ENCODE data around the gene NRXN3.

The NRXN3 gene

DNA sequence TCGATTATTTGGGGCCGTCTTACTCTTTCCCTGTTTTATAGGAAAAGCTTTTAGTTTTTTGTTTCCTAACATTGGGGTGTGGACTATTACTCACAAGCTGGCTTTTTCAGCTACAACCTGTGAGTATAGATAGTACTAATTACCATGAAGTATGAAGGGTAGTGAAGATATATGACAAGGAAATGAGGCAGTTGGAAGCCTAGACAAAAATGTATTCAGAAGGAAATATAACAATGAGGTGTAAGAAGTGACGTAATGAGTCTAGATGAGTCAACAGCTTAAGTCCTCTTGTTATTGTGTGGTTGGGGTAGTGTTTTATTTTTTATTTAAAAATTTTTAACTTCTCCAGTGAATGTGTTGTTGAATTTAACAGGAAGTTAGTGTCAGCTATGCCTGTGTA, 804.5 kb downstream of the NRXN3 start:
- peaks cover 8% of the 10 kb centered on the region for H3K4me1 ChIP-seq
- H4K20me1 ChIP-seq = no peaks in the 10 kb centered on the region
- no peaks in the 10 kb centered on the region for H3K36me3 ChIP-seq
- no peak overlapping the region for H3K9ac ChIP-seq
- H3K27ac ChIP-seq = no peak overlapping the region
- no peak overlapping the region for H3K4me2 ChIP-seq
- H3K4me3 ChIP-seq = no peak overlapping the region
- no peaks in the 10 kb centered on the region for H3K27me3 ChIP-seq
- TF ChIP-seq Cebpa-rat (IDR thresholded peaks at IDR 0.05) = no peak
- H3K9me3 ChIP-seq = no peaks in the 10 kb centered on the region

- no peak overlapping the region for H3K4me2 ChIP-seq
- H4K20me1 ChIP-seq = no peaks in the 10 kb centered on the region
- no peak for TF ChIP-seq Cebpa-rat (IDR thresholded peaks at IDR 0.05)
- no peaks in the 10 kb centered on the region for H3K36me3 ChIP-seq
- no peaks in the 10 kb centered on the region for H3K9me3 ChIP-seq
- peaks cover 2% of the 10 kb centered on the region for H3K4me1 ChIP-seq
- no peak overlapping the region for H3K4me3 ChIP-seq
- H3K27ac ChIP-seq = no peak overlapping the region
- no peaks in the 10 kb centered on the region for H3K27me3 ChIP-seq
- no peak overlapping the region for H3K9ac ChIP-seq
Observed at GRCh38 chr14:78975734-78976133, 805.6 kb downstream of the NRXN3 start.

DNA sequence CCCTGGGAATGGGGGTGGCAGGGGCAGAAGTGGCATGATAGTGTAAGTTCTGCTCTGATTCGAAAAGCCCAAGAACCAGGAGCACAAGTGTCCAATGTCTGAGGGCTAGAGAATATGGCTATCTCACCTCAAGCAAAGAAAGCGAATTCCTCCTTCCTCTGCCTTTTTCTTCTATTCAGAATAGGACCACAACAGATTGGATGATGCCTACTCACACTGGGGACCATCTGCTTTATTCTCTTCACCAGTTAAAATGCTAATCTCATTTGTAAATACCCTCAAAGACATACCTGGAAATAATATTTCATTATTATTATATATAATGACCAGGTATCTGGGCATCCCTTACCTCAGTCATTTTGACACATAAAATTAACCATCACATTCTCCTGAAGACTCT, 808.7 kb downstream of the NRXN3 start:
- no peak overlapping the region for H3K4me2 ChIP-seq
- H4K20me1 ChIP-seq = no peaks in the 10 kb centered on the region
- H3K4me1 ChIP-seq = no peaks in the 10 kb centered on the region
- no peak overlapping the region for H3K27ac ChIP-seq
- no peaks in the 10 kb centered on the region for H3K9me3 ChIP-seq
- no peak overlapping the region for H3K4me3 ChIP-seq
- H3K9ac ChIP-seq = no peak overlapping the region
- H3K27me3 ChIP-seq = no peaks in the 10 kb centered on the region
- no peaks in the 10 kb centered on the region for H3K36me3 ChIP-seq
- no peak for TF ChIP-seq Cebpa-rat (IDR thresholded peaks at IDR 0.05)

DNA sequence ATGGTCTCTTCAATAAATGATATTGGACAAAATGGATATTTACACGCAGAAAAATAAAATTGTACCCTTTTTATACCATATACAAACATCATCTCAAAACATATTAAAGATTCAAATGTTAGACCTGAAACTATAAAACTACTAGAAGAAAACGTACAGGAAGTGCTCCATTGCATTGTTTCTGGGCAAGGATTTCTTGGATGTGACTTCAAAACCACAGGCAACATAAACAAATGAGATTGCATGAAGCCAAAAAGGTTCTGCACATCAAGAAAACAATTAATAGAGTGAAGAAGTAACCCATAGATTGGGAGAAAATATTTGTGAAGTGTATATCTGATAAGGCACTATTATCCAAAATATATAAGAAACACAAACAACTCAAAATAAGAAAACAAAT, 812.4 kb downstream of the NRXN3 start:
- no peak overlapping the region for H3K9ac ChIP-seq
- H3K4me3 ChIP-seq = no peak overlapping the region
- no peak for TF ChIP-seq Cebpa-rat (IDR thresholded peaks at IDR 0.05)
- no peak overlapping the region for H3K27ac ChIP-seq
- H3K36me3 ChIP-seq = no peaks in the 10 kb centered on the region
- no peaks in the 10 kb centered on the region for H3K27me3 ChIP-seq
- H4K20me1 ChIP-seq = no peaks in the 10 kb centered on the region
- H3K4me1 ChIP-seq = no peaks in the 10 kb centered on the region
- no peak overlapping the region for H3K4me2 ChIP-seq
- no peaks in the 10 kb centered on the region for H3K9me3 ChIP-seq

GRCh38 chr14:78983126-78983525, 813.0 kb downstream of the NRXN3 start:
- no peak for TF ChIP-seq Cebpa-rat (IDR thresholded peaks at IDR 0.05)
- Histone ChIP-seq H3K9me3 (no peaks in the 10 kb centered on the region), H3K4me2 (no peak overlapping the region), H3K9ac (no peak overlapping the region), H3K4me3 (no peak overlapping the region), H4K20me1 (no peaks in the 10 kb centered on the region), H3K27ac (no peak overlapping the region), H3K4me1 (no peaks in the 10 kb centered on the region), H3K27me3 (no peaks in the 10 kb centered on the region), H3K36me3 (no peaks in the 10 kb centered on the region)

GRCh38 chr14:78985668-78986381, 815.7 kb downstream of the NRXN3 start:
- no peak for TF ChIP-seq Cebpa-rat (IDR thresholded peaks at IDR 0.05)
- no peak overlapping the region for H3K4me2 ChIP-seq

GRCh38 chr14:78986989-78987388, 816.8 kb downstream of the NRXN3 start:
- no peaks in the 10 kb centered on the region for H3K36me3 ChIP-seq
- H3K27me3 ChIP-seq = no peaks in the 10 kb centered on the region
- H4K20me1 ChIP-seq = no peaks in the 10 kb centered on the region
- H3K4me3 ChIP-seq = no peak overlapping the region
- TF ChIP-seq Cebpa-rat (IDR thresholded peaks at IDR 0.05) = no peak
- H3K27ac ChIP-seq = no peak overlapping the region
- H3K4me1 ChIP-seq = no peaks in the 10 kb centered on the region
- H3K4me2 ChIP-seq = no peak overlapping the region
- no peaks in the 10 kb centered on the region for H3K9me3 ChIP-seq
- no peak overlapping the region for H3K9ac ChIP-seq

More at GRCh38 chr14:78985668-78986381, 815.7 kb downstream of the NRXN3 start:
- no peaks in the 10 kb centered on the region for H3K27me3 ChIP-seq
- H3K4me1 ChIP-seq = no peaks in the 10 kb centered on the region
- H4K20me1 ChIP-seq = no peaks in the 10 kb centered on the region
- H3K27ac ChIP-seq = no peak overlapping the region
- no peak overlapping the region for H3K4me3 ChIP-seq
- H3K9ac ChIP-seq = no peak overlapping the region
- no peaks in the 10 kb centered on the region for H3K36me3 ChIP-seq
- H3K9me3 ChIP-seq = no peaks in the 10 kb centered on the region

- TF ChIP-seq Cebpa-rat (IDR thresholded peaks at IDR 0.05) = no peak
Observed at GRCh38 chr14:78989221-78989620, 819.0 kb downstream of the NRXN3 start.

GRCh38 chr14:78992867-78993266, 822.7 kb downstream of the NRXN3 start:
- Histone ChIP-seq H3K36me3 (no peaks in the 10 kb centered on the region), H3K4me3 (no peak overlapping the region), H3K9ac (no peak overlapping the region), H4K20me1 (no peaks in the 10 kb centered on the region), H3K4me1 (no peaks in the 10 kb centered on the region), H3K4me2 (no peak overlapping the region), H3K27ac (no peak overlapping the region), H3K27me3 (no peaks in the 10 kb centered on the region), H3K9me3 (no peaks in the 10 kb centered on the region)
- TF ChIP-seq Cebpa-rat (IDR thresholded peaks at IDR 0.05) = no peak

More at GRCh38 chr14:78989221-78989620, 819.0 kb downstream of the NRXN3 start:
- H4K20me1 ChIP-seq = no peaks in the 10 kb centered on the region
- H3K4me2 ChIP-seq = no peak overlapping the region
- no peak overlapping the region for H3K27ac ChIP-seq
- no peaks in the 10 kb centered on the region for H3K9me3 ChIP-seq
- no peaks in the 10 kb centered on the region for H3K36me3 ChIP-seq
- no peaks in the 10 kb centered on the region for H3K27me3 ChIP-seq
- no peak overlapping the region for H3K4me3 ChIP-seq
- no peak overlapping the region for H3K9ac ChIP-seq
- H3K4me1 ChIP-seq = no peaks in the 10 kb centered on the region

DNA sequence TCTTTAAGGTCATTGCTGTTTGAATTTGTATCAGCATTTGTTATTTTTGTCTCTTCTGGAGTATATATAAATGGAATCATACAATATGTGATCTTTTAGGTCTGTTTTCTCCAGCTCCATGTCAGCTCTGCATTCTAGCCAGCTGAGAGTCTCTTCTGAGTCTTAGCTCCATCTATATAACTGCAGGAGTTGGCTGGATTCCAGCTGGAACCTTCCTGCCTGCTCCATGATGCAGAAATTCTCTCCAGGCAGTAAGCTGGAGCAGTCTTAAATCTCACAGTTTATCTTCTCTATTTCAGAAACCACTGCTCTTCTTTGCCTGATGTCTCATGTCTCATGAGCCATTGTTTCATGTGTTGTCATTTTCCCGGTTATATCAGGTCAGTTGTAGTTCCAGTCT, 827.6 kb downstream of the NRXN3 start:
- Histone ChIP-seq H3K4me2 (no peak overlapping the region), H3K27me3 (no peaks in the 10 kb centered on the region), H3K4me3 (no peak overlapping the region), H3K36me3 (no peaks in the 10 kb centered on the region), H4K20me1 (no peaks in the 10 kb centered on the region), H3K9ac (no peak overlapping the region), H3K4me1 (no peaks in the 10 kb centered on the region), H3K27ac (no peak overlapping the region), H3K9me3 (no peaks in the 10 kb centered on the region)
- TF ChIP-seq Cebpa-rat (IDR thresholded peaks at IDR 0.05) = no peak

- no peaks in the 10 kb centered on the region for H4K20me1 ChIP-seq
- peaks cover 13% of the 10 kb centered on the region for H3K4me1 ChIP-seq
- H3K27me3 ChIP-seq = no peaks in the 10 kb centered on the region
Observed at GRCh38 chr14:79009286-79009685, 839.1 kb downstream of the NRXN3 start.

More at GRCh38 chr14:79009286-79009685, 839.1 kb downstream of the NRXN3 start:
- H3K9me3 ChIP-seq = no peaks in the 10 kb centered on the region
- TF ChIP-seq Cebpa-rat (IDR thresholded peaks at IDR 0.05) = no peak
- H3K4me2 ChIP-seq = peak overlapping the region; percentile 32
- H3K27ac ChIP-seq = no peak overlapping the region
- H3K4me3 ChIP-seq = no peak overlapping the region
- no peak overlapping the region for H3K9ac ChIP-seq
- H3K36me3 ChIP-seq = no peaks in the 10 kb centered on the region

Data from BLaER1 (cell line).